Astrocyte of the cerebellum (primary cell): ENCODE results near the gene SELENOI.
A peak's percentile ranks its signal among the peaks of the same experiment; 100 is the strongest.
"Not testable (repeated sequence)": the region's sequence is repeated elsewhere in the genome, so short reads cannot be mapped to it uniquely, and the experiment has no call there.

Experiments used
- DNase-seq: peaks from one replicate; pipeline ENCODE4 v3.0.0-alpha.2; 2011; ENCODE audit warnings: low read depth
- H3K4me3 ChIP-seq: 2 replicates; pipeline ENCODE4 v1.5.1; 2011; ENCODE audit warnings: mild to moderate bottlenecking, low read depth, low read length, moderate library complexity
- CTCF ChIP-seq: IDR thresholded peaks from 2 replicates; pipeline ENCODE4 v1.5.1; 2012; ENCODE audit warnings: low read length, low read depth, moderate library complexity, mild to moderate bottlenecking; ENCODE audit errors: missing control alignments
- in situ Hi-C: cut with HindIII; loops from 2 replicates; pipeline ENCODE4 v1.10.0; 2017; ENCODE audit warnings: low sequenced_read_pairs

The SELENOI gene

DNA sequence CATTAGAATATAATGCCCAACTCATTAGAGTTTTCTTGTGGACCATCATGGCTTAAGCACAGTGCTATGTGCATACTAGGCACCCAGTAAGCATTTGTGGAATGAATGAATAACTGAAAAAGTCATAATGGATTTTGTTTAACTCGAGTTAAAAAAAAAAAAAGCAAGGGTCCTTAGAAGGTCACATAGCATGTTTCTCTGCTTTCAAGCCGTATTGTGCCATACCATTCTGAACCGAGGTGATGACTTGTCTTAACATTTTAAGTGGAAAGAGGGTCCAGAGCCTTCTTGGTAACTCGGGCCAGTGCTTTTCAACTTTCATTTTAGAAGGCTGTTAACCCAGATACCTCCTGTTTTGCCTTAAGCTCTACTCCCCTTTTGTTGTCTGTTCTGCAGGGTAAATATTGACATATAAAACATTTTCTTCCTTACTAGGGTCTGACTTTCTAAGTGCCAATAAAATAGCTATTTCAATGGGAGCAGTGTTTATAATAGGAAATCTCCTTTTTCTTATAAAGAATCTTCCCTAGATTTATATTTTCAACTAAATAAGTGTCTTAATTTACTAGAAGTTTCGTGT lies 1.4 kb downstream of the SELENOI start:
- in situ Hi-C loops: no loop called here
- no peak for DNase-seq
- peak overlapping the region; percentile 89 for H3K4me3 ChIP-seq
- no peak for TF ChIP-seq CTCF

GRCh38 chr2:26349690-26350089 lies 3.7 kb downstream of the SELENOI start:
- in situ Hi-C loops: no loop called here
- no peak for DNase-seq
- TF ChIP-seq CTCF: no peak

GRCh38 chr2:26351375-26352090 lies 5.6 kb downstream of the SELENOI start:
- in situ Hi-C loops: no loop called here
- no peak for TF ChIP-seq CTCF
- H3K4me3 ChIP-seq: no peak overlapping the region
- no peak for DNase-seq

More at GRCh38 chr2:26349690-26350089, 3.7 kb downstream of the SELENOI start:
- no peak overlapping the region for H3K4me3 ChIP-seq

DNA sequence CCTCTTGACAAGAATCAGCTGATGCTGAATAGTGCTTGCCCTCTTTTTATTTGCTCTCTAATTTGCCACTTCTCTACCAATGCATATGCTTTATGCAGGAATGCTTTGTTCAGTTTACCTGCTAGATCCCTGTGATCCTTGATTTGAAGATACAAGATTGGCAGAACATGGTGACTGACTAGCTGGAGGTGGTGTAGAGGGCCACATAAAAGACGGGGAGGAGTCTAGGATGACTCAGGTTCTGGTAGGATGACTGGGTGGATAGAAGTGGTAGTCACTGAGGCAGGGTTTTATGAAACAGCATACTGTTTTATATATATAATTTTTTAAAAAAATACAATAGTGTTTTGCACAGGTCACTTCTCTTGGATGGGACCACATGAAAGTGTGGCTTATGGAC lies 6.9 kb downstream of the SELENOI start:
- no peak overlapping the region for H3K4me3 ChIP-seq
- in situ Hi-C loops: no loop called here
- TF ChIP-seq CTCF: no peak
- DNase-seq: no peak

- in situ Hi-C loops, H3K4me3 ChIP-seq, DNase-seq: not testable (repeated sequence)
These were observed 8.5 kb downstream of the SELENOI start for GRCh38 chr2:26354469-26354868.

DNA sequence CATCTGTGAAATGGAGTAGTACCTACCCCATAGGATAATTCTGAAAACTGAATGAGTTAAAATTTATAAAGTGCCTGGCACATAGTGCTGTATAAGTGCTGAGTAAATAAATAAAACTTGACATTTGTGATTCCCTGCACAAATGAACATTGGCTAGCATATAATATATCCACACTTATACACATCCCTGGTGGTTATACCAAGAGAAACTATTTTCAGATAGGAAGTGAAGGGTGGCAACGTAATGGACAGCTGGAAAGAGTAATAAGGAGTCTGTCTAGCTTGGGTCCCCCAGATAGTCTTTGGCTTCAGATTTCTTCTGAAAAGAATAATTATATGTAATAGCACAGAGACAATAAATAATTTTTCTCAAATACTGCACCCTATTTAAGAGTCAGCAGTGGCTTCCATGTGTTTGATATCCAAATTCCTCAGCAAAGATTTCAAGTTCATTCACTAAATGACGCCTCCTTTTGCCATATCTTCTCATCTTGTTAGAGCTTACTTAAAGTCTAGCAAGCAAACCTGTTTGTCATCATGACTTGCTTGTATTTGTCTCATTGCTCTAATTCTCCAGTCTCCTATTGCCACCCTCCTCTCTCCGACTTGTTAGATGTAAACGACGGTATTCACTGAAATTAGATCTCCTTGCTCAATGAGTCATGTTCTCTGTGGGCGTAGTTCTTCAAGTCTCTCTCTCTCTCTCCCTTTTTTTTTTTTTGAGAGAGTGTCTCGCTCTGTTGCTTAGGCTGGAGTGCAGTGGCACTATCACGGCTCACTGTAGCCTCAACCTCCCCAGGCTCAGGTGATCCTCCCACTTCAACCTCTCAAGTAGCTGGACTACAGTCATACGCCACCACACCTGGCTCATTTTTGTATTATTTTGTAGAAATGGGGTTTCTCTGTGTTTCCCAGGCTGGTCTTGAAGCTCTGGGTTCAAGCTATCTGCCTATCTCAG lies 9.4 kb downstream of the SELENOI start:
- DNase-seq: peak; percentile 85
- no peak overlapping the region for H3K4me3 ChIP-seq
- in situ Hi-C loops: no loop called here
- TF ChIP-seq CTCF: no peak
